ENCODE measurements around the gene CANT1.
A peak's percentile ranks its signal among the peaks of the same experiment; 100 is the strongest.

Gene CANT1

GRCh38 chr17:79007504-79008381, 1.8 kb downstream of the CANT1 start:
- DNase-seq: no peak

GRCh38 chr17:79006794-79007503, 2.6 kb downstream of the CANT1 start:
- DNase-seq: no peak

GRCh38 chr17:79006046-79006445, 3.5 kb downstream of the CANT1 start:
- DNase-seq: no peak

GRCh38 chr17:79005063-79005861, 4.3 kb downstream of the CANT1 start:
- DNase-seq: peak; percentile 94

- DNase-seq: no peak
Observed at GRCh38 chr17:79003661-79004411, 5.7 kb downstream of the CANT1 start.

GRCh38 chr17:79002796-79003593, 6.6 kb downstream of the CANT1 start:
- no peak for DNase-seq

- DNase-seq: no peak
Observed at GRCh38 chr17:79002291-79002690, 7.3 kb downstream of the CANT1 start.

GRCh38 chr17:79001190-79002020, 8.2 kb downstream of the CANT1 start:
- no peak for DNase-seq

- no peak for DNase-seq
Observed at GRCh38 chr17:79000396-79001189, 9.0 kb downstream of the CANT1 start.

- DNase-seq: no peak
Observed at GRCh38 chr17:78999947-79000395, 9.6 kb downstream of the CANT1 start.

- DNase-seq: no peak
Observed at GRCh38 chr17:78999056-78999768, 10.4 kb downstream of the CANT1 start.

- no peak for DNase-seq
Observed at GRCh38 chr17:78998311-78999055, 11.1 kb downstream of the CANT1 start.

- no peak for DNase-seq
Observed at GRCh38 chr17:78997881-78998280, 11.7 kb downstream of the CANT1 start.

GRCh38 chr17:78997231-78997741, 12.3 kb downstream of the CANT1 start:
- DNase-seq: no peak

GRCh38 chr17:78996781-78997201, 12.8 kb downstream of the CANT1 start:
- no peak for DNase-seq

GRCh38 chr17:78995761-78996451, 13.7 kb downstream of the CANT1 start:
- DNase-seq: no peak

GRCh38 chr17:78995022-78995760, 14.4 kb downstream of the CANT1 start:
- DNase-seq: no peak
